ENCODE measurements around the gene QSER1.
"Not testable (repeated sequence)": the region's sequence is repeated elsewhere in the genome, so short reads cannot be mapped to it uniquely, and the experiment has no call there.

QSER1 gene

GRCh38 chr11:32931606-32932005 lies 39.0 kb downstream of the QSER1 start:
- no peak for TF ChIP-seq CTCF (IDR thresholded peaks at IDR 0.05; ENCODE audit: control insufficient read depth, extremely low read depth, insufficient read depth)
- no peak for DNase-seq (ENCODE audit: low read depth)
- H3K4me3 ChIP-seq (ENCODE audit: low read depth, low read length), result no peak overlapping the region

GRCh38 chr11:32932196-32932595 lies 39.6 kb downstream of the QSER1 start:
- H3K4me3 ChIP-seq (ENCODE audit: low read depth, low read length), result no peak overlapping the region
- no peak for TF ChIP-seq CTCF (IDR thresholded peaks at IDR 0.05; ENCODE audit: control insufficient read depth, extremely low read depth, insufficient read depth)
- DNase-seq (ENCODE audit: low read depth), result no peak

- DNase-seq (ENCODE audit: low read depth), result no peak
- TF ChIP-seq CTCF (IDR thresholded peaks at IDR 0.05; ENCODE audit: control insufficient read depth, extremely low read depth, insufficient read depth), result no peak
- H3K4me3 ChIP-seq (ENCODE audit: low read depth, low read length), result no peak overlapping the region
These were observed 42.9 kb downstream of the QSER1 start for GRCh38 chr11:32935462-32936029.

- not testable (repeated sequence) for DNase-seq (ENCODE audit: low read depth); H3K4me3 ChIP-seq (ENCODE audit: low read depth, low read length)
These were observed 43.6 kb downstream of the QSER1 start for GRCh38 chr11:32936178-32936577.

- H3K4me3 ChIP-seq (ENCODE audit: low read depth, low read length); DNase-seq (ENCODE audit: low read depth): not testable (repeated sequence)
These were observed 44.7 kb downstream of the QSER1 start for GRCh38 chr11:32937283-32937682.

- no peak for DNase-seq (ENCODE audit: low read depth)
- no peak for TF ChIP-seq CTCF (IDR thresholded peaks at IDR 0.05; ENCODE audit: control insufficient read depth, extremely low read depth, insufficient read depth)
- H3K4me3 ChIP-seq (ENCODE audit: low read depth, low read length), result no peak overlapping the region
These were observed 46.4 kb downstream of the QSER1 start for GRCh38 chr11:32939046-32939445.

GRCh38 chr11:32939866-32940265 lies 47.3 kb downstream of the QSER1 start:
- TF ChIP-seq CTCF (IDR thresholded peaks at IDR 0.05; ENCODE audit: control insufficient read depth, extremely low read depth, insufficient read depth), result no peak
- DNase-seq (ENCODE audit: low read depth), result no peak

GRCh38 chr11:32940865-32941264 lies 48.3 kb downstream of the QSER1 start:
- TF ChIP-seq CTCF (IDR thresholded peaks at IDR 0.05; ENCODE audit: control insufficient read depth, extremely low read depth, insufficient read depth), result no peak
- no peak overlapping the region for H3K4me3 ChIP-seq (ENCODE audit: low read depth, low read length)
- DNase-seq (ENCODE audit: low read depth), result no peak

More at GRCh38 chr11:32939866-32940265, 47.3 kb downstream of the QSER1 start:
- H3K4me3 ChIP-seq (ENCODE audit: low read depth, low read length), result no peak overlapping the region
